Activated CD4-positive, alpha-beta T cell treated with anti-CD3 and anti-CD28 coated beads, Interleukin-2, Interleukin-6, amounts not matched to agents 100 ng/mL and 50 ng/mL, durations not matched to agents 16 hours and 8 hours (primary cell): ENCODE results near the gene RPP21.
A peak's percentile ranks its signal among the peaks of the same experiment; 100 is the strongest.
"Not testable (repeated sequence)": the region's sequence is repeated elsewhere in the genome, so short reads cannot be mapped to it uniquely, and the experiment has no call there.

Source experiments
- DNase-seq: peaks from one replicate; pipeline ENCODE4 v3.0.0-alpha.2; 2020

Gene RPP21

DNA sequence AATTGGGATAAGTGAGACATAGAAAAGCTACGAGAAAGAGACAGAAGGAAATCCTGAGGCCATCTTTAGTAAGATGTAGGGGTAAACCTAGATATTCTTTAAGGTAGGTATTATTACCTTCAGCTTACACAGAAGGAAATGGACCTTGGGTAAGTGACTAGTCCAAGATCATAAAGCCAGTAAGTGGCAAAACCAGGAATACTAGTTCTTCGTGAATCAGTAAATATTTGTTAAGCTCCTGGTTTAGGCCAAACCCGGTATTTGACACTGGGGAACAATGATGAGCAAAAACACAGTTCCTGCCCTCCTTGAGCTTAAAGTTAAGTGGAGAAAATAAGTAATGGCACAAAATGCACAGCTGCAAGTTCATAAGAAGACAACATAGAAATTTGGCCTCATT, 13.0 kb upstream of the RPP21 start:
- no peak for DNase-seq

DNA sequence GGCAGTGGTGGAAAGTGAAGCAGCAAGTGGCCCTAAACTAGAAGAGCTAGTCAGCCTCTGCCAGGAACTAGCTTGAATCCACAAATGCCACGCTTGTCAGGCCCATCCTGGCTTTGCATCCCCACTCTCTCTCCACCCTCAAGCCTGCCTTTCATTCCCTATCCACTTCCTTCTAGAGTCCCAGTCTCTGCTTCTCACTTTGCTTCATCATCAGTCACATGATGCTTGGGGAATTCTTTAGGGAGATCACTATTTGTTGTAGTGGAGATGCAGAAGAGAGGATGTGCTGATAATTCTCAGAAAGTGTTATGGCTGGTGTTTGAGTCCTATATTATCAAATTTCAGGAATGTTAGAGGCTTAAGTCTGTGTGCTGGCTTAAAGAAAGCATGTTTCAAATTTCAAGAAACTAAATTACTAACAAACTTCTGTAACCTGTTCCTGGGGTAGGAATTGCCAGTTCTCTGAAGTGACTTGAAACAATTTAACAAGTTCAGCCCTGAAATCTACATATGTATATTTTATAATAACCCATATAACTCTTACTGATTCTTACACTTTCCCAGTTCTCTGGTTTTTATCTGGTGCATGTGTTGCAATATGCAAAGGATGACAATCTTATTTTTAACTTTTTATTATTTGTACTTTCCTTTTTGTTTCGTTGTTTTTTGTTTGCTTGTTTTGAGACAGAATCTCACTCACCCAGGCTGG, 10.7 kb upstream of the RPP21 start:
- DNase-seq: no peak

DNA sequence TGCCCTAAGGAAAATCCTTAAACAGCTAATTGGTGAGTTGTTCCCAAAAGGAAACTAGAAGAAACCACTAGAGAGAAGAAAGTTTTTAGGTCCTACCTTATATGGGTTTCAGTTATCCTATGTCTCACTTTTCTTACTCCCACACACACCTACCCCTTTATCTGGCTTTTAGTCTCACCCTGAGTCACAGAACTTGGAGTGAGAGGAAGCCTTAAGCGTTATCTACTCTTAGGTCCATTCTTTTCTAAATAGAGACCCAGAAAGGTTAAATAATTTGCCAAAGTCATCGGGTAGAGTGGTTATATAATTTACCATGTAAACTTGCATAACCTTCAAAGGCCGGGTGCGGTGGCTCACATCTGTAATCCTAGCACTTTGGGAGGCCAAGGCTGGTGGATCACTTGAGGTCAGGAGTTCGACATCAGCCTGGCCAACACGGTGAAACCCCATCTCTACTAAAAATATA, 4.3 kb upstream of the RPP21 start:
- no peak for DNase-seq

DNA sequence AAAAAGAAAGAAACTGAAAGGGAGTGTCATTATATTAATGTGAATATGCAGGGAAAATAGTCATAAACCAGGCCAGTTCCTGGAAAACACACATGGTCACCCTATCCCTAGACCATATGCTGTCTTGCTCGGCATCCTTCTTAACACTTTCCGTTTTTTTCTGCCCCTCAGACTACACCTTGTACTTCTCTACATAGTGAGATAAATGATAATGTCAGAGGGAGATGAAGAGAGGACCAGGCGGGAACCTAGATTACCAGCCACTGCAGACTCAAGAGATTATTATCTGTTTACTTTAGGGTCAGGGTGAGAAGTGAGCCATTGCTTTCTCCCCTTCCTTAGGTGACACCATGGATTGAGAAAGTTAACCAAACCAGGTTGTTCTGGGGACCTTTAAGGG, 3.7 kb upstream of the RPP21 start:
- DNase-seq: no peak

DNA sequence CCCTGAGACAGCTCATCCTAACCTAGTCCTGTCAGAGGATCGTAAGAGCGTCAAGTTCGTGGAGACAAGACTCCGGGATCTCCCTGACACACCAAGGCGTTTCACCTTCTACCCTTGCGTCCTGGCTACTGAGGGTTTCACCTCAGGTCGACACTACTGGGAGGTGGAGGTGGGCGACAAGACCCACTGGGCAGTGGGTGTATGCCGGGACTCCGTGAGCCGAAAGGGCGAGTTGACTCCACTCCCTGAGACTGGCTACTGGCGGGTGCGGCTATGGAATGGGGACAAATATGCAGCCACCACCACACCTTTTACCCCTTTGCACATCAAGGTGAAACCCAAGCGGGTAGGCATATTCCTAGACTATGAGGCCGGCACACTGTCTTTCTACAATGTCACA, 3.2 kb upstream of the RPP21 start:
- no peak for DNase-seq

DNA sequence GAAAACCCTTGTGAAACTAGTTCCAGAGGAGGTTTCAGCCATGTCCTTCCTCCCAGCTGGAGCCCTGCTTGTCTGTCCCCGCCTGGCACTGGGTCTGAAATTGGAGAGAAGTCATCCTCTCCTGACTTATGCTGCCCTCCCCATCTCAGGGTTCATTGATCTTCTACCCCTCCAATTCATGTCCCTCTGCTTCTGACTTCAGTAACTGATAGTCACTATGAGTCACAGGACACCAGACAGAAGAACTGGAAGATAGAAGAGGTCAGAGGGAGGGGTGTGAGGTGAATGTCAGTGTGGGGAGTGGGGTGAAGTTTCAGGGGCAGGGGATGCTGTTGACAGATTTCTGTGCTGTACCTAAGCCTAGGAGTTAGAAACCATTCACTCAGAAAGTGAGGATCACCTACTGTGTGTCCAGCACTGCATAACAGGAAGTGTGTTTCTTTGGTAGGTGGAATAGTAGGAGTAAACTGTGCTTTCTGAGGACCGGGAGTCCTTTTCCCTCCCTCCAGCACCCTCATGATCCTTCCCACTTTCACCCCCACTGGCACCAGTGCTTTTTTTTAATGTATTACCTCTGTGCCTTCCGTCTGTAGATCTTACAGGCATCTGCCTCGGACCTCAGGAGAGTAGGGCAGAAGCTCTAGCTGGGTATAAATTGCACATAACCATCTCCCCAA, 627 bp upstream of the RPP21 start:
- no peak for DNase-seq

DNA sequence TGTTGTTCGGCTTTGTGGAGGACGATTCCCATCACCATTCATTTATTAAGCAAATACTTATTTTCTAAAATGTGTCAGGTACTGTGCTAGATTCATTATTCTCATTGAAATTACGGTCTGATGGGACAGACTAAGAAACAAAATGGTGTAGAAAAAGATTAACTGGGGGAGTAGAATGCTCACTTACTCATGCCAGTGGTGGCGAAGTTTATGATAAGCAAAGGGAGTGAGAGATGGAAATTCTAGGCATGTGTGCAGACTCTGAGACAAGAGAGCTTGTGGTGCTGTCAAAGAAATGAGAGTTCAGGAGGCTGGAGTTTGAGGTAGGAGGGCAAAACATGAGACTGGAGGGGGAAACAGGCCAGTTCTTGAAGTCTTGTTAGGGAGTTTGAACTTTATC, 896 bp downstream of the RPP21 start:
- DNase-seq: no peak

DNA sequence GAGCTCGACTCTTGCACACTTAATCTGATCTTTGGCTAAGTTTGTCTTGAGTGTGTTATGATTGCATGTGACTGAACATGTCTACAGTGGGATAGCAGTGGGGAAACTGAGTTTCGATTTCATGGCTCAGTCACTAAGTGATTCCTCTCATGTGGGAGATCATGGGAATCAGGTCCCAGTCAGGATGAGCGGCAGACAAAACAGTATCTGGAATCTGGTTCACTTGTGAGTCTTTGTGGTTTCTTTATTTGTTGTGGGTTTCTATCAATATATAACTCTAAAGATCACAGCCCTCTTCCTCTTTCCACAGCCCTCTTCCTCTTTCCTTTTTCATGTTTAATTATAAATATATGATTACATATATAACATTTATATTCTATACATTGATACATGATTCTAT, 4.0 kb downstream of the RPP21 start:
- DNase-seq: no peak

DNA sequence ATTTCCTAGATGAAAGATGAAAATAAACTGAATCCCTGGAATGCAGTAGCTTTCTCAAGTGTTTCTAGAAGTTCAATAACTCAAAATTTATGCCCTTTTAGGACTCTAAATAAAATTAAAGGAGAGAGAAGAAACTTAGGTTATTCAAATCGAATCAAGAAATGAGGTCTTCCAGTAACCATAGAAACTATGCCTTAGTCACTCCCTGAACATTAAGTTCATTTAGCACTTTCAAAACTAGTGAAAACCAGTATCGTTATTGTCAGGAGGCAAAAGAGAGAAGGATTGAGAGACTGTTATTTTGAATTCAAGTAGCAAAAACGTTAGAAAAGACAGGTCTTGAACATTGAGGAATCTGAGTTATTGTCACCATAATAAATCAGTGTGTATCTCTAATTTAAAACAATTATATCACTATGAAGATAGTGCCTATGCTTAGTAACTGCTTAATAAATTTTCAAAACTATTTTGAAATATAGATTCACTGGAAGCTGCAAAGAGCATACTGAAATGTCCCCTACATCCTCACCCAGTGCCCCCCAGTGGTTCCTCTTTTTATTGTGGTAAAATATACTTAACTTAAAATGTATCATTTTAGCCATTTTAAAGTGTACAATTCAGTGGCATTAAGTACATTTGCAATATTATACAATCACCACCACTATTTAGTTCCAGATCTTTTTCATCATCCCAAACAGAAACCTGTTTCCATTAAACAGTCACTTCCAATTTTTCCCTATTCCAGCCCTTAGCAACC, 4.6 kb downstream of the RPP21 start:
- DNase-seq: peak; percentile 54

DNA sequence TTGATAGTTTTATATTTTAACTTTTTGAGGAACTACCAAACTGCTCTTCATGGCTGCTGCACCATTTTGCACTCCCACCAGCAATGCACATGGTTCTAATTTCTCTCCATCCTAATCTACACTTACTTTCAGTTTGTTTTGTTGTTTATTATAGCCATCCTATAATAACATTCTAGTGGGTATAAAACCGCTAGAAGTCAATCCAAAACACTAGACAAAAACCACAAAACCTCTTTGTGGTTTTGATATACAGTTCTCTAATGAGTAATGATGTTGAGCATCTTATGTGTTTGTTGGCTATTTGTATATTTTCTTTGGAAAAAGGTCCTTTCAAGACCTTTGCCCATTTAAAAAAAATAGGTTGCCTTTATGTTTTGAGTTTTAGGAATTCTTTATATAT, 5.6 kb downstream of the RPP21 start:
- peak; percentile 65 for DNase-seq

DNA sequence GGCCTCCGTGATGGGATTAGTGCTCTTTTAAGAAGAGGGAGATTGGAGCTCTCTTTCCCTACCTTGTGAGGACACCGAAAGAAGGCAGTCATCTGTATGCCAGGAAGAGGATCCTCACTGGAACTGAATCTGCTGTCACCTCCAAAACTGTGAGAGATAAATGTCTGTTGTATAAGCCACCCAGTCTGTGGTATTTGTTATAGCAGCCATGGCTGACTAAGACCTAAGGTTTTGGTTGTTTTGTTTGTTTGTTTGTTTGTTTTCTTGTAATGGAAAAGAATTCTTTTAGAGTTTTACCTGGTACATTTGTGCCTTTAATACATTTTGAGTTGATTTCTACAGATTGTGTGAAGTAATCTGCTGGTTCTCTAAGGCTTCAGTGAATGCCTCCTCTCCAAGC, 7.6 kb downstream of the RPP21 start:
- no peak for DNase-seq

DNA sequence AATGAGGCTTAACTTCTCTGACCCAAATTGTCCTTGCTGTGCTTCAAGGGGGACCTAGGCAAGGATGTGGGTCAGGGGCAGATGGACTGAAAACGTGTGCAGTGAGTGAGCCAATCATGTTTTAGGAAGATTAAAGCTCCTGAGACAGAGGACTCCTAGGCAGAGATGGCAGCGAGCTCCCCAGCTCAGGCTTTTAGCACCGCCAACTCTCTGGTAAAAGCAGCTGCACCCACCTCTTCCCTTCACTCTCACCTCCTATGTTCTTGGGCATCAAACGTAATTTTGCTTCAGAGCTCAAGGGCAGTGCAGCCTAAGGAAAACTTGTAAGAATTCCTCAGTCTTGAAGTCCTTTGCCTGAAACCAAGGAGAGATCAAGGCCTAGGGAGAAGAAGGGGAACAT, 10.3 kb downstream of the RPP21 start:
- DNase-seq: no peak

DNA sequence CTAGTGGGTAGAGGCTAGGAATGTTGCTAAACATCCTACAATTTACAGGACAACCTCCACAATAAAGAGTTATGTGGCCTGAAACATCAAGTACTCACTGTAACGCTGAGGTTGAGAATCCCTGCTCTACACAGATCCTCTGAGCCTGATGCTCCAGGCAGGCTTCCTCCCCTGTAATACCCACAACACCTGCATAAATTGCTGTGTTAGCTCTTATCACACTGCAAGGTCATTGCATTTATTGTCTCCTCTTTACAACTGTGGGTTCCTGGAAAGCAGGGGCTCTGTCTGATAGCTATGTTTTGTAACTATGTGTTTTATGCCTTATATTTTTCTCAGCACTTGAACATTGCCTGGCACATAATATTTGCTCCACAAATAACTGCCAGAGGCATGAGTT, 11.6 kb downstream of the RPP21 start:
- no peak for DNase-seq

DNA sequence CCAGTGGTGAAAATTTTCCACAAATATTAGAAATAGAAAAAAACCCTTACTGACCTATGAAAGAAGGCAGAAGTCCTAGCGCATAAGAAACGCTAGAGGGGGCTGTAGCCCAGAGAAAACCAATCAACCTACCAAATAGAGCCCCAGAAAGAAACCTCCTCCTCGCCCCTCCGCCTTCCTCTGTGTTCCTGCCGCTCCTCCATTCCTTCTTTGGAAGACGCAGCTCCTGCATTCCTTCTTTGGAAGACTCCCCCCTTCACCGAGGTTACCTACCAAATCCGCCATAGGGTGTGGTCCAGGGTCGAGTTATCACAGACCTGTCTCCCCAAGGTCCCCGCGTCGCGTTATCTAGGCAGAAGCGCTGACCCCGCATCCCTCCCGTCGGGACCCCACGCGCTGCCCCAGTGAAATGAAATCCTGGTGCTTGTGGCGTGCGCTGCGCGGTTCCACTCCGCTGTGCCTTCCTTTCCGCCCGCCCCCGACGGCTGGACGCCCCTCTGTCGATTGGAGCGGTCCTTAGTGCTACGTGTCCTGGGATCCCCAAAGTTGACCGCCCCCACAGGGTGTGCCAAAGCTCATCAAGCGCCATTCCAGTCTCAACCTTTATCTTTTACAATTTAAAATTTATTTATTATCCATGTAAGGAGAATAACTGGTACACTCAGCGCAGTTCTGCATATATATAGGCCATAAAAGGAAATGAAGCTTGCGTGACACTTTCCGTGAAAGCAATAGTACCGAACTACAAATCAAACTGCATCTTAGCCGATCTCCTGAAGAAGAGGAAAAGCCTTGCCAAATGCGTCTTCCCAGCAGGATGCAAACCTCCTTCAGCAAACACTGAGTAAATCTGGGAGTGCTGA, 13.0 kb downstream of the RPP21 start:
- peak; percentile 62 for DNase-seq

DNA sequence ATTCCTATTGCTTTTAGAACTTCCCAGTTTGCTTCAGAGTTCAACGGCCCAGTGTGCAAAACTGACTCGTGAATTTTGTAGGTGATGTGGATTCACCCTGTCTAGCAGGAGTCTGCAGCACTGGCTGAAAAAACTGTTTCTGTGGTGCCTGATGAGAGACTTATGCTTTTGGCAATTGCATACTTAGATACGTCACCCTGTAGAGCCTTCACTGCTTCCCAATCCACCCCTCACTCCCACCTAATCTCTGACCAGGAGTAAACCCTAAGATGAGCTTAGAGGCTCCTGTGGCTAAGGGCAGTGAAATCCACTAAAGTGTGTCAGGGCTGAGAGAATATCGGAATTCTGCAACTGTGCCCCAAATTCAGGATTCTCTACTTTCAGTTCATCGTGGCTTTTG, 14.3 kb downstream of the RPP21 start:
- DNase-seq: no peak

DNA sequence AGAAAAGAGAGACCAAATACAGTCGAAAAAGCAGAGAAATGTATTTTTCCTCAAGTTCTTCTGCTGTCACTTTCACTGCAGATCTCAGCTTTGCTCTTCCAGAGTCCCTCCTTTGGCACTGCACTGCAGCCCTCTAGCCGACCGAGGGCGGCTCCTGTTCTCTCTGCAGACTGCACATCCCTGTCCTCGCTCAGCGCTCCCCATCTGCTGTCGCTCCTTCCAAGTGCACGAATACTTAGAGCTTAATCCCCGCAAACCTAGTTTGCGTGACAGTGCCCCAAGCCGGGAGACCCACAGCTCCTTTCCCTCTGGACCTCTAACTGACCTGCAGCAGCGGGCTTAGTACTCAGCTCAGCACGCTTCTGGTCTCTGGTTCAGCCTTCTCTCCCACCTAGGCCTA, 15.2 kb downstream of the RPP21 start:
- DNase-seq: no peak

DNA sequence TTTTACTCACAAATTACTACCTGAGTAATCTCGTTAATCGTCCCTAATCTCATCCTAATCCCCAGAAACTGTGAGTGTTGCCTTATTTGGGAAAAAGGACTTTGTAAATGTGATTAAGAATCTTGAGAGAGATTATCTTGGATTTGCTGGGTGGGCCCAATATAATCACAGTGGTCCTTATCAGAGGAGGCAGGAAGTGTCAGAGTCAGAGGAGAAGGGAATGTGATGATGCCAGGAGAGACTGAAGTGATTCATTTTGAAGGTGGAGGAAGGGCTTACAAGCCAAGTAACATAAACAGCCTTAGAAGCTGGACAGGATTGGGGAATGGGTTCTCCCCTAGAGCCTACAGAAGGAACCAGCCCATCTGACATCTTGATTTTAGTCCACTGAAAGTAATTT, 16.7 kb downstream of the RPP21 start:
- DNase-seq: no peak

DNA sequence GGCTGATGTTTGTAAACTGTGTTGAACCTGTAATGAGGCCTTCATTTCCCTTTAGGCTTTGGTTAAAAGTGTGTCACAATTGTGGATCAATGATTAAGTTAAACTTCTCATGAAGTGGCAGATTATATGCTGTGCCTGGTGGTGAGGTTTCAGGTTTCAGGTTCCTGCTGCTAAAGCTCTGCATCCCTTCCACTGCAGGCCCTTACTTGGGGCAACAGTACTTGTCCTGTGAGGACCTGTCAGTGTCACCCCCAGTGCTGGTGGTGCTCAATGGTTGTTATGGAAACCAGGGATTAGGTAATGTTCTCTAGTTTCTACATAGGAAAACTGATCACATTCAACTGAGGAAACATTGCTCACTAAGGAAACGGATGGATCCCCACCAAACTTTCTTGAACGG, 18.5 kb downstream of the RPP21 start:
- DNase-seq: no peak

DNA sequence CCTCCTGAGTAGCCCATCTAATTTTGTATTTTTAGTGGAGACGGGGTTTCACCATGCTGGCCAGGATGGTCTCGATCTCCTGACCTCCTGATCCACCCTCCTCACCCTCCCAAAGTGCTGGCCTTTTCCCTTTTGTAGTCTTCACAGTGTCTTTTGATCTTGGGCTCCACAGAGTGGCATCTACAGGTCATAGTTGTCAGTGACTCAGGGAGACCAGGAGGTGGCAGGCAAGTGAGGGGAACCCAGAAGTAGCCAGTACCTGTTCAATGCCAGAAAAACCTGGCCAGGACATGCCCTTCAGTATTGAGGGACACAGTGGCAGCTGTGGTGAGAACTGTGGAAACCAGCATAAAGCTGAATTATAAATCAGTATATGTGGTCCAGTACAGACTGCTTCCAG, 19.6 kb downstream of the RPP21 start:
- DNase-seq: no peak

DNA sequence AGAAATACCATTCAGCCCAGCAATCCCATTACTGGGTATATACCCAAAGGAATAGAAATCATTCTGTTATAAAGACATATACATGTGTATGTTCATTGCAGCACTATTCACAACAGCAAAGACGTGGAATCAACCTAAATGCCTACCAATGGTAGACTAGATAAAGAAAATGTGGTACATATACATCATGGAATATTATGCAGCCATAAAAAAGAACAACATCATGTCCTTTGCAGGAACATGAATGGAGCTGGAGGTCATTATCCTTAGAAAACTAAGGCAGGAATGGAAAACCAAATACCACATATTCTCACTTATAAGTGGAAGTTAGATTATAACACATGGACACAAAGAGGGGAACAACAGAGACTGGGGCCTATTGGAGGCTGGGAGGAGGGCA, 24.3 kb downstream of the RPP21 start:
- not testable (repeated sequence) for DNase-seq

DNA sequence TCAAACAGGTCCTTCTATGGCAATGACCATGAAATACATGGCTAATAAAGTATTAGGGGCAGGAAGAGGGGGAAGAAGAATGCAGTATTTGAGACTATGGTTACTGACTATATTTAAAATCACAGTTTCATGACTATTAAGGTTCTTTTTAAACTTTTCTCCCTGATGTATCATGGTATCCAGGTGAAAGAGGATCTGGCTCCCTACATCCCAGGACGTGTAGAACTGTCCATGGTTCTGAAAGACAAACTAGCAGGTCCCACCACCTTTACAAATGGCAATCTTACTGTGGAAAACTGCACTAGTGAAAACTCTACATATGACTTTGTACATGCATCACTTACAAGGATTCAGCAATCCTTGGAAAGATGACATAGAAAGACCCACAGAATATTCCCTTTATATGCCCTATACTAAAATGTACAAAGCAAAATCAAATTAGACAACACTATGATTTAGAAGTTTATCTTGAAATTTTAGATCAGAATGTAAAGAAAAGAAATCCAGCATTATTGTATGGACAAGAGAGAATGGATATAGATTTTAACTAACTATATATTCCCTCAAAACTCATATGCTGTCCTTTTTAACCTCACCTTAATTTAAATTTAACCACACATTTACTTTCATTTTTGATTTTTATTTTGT, 33.5 kb downstream of the RPP21 start:
- DNase-seq: no peak

DNA sequence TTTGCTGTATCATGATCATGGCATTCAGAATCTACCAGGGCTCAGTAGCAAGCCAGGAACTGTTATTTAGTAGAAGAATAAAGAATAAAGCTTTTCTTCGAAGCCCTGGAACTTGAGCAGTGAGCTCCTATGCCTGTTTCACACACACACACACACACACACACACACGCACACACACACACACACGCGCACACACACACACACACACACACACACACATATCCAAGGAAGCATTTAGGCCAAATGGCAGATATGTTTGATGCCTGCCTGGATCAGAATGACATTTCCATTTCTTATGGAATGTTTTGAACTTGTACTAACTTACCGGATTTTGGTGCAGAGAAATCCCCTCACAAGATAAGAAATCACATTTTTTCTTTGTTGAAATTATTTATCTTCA, 35.5 kb downstream of the RPP21 start:
- DNase-seq: no peak

DNA sequence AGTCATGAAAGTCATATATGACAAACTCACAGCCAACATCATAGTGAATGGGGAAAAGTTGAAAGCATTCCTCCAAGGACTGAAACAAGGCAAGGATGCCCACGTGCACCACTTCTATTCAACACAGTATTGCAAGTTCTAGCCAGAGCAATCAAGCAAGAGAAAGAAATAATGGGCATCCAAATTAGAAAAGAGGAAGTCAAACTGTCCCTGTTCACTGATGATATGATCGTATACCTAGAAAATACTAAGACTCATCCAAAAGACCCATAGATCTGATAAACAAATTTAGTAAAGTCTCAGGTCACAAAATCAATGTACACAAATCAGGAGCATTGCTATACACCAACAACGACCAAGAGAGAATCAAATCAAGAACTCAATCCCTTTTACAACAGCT, 41.2 kb downstream of the RPP21 start:
- no peak for DNase-seq
